ENCODE measurements around the gene LRRC14B.
"Not testable (repeated sequence)": the region's sequence is repeated elsewhere in the genome, so short reads cannot be mapped to it uniquely, and the experiment has no call there.

Gene LRRC14B

DNA sequence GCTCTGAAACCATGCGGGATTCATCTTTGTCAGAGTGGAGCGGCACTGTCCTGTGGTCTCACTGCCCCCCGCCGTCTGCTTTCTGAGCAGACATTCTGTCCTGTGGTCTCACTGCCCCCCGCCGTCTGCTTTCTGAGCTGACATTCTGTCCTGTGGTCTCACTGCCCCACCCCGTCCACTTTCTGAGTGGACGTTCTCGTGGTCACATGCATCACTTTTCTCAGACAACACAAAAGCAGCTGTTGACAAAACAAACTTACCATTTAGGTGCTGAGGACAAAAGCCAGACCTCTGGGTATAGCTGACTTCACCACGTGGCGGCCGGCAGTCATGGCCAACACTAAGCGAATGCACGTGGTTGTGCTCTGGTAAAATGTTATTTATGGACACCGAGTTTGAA, 2.8 kb downstream of the LRRC14B start:
- ATAC-seq = no peak

DNA sequence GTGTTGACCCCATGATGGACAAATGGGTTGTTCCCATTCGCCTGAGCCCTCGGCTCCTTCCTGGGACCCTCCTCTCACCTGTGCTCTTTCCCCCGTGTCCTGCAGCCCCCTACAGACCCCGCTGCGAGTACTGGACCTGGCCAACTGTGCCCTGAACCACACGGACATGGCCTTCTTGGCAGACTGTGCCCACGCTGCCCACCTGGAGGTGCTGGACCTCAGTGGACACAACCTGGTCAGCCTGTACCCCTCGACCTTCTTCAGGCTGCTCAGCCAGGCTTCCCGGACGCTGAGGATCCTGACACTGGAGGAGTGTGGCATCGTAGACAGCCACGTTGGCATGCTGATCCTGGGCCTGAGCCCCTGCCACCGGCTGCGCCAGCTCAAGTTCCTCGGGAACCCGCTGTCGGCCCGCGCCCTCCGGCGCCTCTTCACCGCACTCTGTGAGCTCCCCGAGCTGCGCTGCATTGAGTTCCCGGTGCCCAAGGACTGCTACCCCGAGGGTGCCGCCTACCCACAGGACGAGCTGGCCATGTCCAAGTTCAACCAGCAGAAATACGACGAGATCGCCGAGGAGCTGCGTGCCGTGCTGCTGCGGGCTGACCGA, 3.4 kb downstream of the LRRC14B start:
- no peak for ATAC-seq

DNA sequence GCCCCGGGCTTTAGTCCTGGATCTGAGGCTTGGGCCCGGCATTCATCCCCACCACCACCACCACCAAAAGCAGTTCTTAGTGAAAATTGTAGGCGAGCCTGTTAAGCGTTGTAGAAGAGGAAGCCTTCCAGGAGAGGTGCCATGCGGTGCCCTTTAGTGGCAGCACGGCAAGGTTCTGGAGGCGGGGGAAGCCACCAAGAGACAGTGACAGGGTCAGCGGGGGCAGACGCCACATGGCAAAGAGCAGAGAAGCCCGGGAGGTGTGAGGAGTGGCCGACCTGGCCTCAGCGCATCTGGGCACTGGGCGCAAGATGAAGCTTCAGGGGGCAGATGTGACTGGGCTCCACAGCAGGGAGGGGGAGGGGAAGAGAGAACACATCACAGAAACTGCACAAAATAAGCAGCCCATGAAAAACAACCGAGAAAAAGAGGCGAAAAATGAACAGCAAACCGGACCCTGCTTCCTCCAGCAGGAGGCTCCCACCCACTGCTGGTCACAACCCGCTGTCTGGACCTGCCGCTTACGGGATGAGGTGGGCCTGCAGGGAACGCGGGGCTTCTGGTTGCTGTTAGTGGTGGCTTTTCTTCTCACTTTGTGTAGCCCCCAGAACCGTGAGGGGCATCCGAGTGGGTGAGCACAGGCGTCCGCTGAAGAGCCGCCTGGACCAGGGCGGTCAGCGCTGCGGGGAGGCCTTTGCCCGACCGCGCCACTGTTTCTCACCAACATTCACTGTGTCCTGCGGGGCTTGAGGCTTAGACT, 4.3 kb downstream of the LRRC14B start:
- no peak for ATAC-seq

DNA sequence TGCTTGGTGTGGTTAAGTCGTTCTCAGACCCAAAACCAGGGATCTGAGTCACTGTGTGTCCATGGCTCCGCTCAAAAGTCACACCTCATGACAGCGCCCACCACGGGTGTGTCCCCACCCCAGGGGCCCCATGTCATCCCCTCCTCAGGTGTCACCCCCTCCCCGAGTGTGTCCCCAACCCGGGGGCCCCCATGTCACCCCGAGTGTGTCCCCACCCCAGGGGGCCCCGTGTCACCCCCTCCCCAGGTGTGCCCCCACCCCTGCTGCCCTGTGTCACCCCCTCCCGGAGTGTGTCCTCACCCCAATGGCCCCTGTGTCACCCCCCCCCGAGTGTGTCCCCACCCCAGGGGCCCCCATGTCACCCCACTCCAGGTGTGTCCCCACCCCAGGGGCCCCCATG, 5.1 kb downstream of the LRRC14B start:
- no peak for ATAC-seq

DNA sequence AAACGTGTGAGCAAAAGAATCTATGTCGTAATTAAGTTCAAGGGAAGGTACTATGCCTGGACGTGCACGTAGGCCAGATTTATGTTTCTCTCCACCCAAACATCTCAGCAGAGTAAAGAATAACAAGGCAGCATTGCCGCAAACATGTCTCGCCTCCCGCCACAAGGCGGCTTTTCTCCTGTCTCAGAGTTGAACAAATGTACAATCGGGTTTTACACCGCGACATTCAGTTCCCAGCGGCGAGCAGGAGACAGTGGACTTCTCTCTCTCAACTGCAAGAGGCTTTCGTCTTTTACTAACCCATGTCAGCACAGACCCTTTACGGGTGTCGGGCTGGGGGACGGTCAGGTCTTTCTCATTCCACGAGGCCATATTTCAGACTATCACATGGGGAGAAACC, 5.7 kb downstream of the LRRC14B start:
- not testable (repeated sequence) for ATAC-seq

DNA sequence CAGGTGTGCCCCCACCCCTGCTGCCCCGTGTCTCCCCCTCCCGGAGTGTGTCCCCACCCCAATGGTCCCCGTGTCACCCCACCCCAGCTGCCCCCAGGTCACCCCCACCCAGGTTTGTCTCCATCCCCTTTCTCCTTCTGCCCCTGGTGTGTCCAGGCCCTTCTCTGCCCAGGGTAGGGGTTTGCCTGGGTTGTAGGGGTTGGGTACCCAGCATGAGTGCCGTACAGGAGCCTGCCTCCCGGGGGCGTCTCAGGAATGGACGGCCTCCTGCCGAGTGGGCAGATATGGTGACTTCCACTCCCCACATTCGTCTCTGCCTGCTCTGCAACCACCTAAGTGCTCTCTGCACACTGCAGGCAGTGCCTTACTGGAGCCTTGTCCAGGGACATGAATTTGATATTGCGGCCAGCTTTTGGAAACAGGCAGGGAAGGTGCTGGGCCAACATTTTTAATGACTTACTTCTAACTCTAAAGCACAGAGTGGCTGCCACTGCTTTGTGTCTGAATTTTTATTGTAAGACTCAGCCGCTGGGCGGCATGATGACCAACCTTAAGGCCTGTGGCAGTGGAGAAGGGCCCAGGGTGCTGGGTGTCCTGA, 6.7 kb downstream of the LRRC14B start:
- ATAC-seq = no peak

DNA sequence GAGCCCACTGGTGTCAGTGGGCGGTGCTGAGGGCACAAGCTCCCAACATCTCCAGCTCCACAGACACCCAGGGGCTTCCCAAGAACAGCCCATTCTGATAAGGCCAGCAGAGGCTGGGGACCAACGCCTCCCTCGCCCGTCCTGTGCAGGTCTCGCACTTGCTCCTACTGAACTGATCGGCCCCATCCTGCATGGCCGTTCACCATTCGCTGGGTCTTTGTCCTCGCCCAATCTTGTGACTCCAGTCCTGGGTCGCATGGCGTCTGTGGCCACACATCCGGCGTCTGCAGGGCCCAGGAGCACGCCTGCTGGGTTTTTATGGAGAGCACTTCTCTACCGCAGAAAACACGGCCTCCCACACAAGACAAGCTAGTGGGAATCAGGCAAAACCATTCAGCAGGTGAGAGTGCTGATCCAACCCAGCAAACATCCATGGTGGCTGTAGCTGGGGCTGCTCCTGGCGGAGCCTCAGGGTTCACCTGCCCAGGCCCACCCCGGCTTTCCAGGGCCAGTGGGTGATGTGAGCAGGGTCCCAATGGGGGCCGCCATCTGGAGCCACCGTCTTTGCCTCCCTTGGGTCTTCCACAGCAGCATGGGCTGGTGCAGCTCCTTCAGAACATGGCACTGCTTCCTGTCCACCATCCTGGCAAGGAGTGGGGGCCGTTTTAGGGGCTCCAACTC, 7.4 kb downstream of the LRRC14B start:
- ATAC-seq = no peak

DNA sequence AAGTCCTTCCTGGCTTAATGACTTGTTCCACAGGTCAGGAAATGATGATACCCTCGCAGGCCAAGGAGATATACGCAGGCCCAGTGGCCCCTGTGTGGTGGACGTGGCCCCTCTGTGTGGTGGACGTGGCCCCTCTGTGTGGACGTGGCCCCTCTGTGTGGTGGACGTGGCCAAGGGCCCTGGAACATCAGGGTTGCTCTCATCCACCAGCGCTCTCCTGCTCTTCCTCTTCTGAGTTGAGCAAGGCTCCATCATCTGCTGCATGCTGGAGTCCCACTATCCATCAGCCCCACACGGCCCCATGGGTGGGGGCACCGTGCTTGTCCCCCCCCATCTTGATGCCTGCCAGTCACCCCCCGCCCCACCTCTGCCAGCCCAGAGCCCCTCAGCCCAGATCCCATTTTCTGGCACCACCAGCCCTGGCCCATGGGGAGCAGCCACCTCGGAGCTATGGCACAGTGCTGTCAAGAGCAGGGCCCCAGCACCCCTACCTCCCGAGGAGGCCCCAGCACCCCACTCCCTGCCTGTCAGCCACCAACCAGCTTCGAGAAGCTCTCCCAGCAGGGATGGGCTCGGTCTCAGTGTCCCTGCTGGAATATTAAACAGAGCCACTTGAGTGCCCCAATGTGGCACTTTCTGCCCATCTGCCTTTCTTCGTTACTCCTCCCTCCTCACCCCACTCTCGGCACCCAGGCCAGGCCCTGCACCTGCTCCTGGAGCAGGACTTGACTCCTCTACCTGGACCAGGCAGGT, 8.1 kb downstream of the LRRC14B start:
- no peak for ATAC-seq

DNA sequence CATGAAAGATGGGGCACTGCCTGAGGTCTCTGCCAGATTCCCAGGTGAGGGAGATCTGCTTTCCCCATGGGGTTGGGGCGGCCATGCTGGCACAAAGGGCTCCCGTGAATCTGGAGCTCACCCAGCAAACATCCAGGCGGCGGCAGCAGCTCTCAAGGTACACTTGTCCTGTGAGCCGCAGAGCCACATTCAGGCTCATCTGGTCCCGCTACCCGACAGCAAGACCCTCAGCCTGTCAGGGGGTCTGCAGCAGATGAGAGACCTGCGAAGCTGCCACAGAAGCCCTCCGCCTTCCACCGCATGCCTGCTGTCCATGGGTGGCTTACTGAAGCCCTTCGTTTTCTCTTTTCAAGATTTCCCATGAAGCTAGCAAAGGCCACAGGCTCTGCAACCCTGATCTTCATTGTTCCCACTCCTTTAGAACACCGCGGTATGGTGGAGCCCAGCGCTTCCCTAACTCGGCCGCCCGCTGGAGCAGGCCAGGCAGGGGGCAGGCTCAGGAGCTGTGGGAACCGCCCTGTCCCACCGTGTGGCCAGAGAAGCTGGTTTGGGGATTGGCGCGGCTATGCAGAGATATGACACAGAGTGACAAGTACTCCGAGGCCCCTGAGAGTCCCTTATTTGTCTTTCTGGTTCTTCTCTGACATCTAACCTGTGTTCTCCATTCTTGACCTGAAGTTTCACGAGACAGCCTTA, 8.8 kb downstream of the LRRC14B start:
- no peak for ATAC-seq

DNA sequence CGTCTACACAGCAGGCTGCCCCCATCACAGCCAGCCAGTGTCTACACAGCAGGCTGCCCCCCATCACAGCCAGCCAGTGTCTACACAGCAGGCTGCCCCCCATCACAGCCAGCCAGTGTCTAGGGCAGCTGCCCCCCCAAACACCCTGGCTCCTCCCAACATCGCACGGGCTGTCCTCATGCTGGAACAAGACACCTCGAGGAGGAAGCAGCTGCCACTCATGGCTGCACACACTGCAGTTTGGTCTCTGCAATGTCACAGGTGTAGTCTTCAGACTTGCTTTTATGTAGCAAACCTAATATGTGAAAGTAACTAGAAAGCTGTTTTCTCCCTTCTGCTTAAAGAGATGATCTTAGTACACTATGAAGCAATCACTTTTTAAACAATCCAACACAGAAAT, 9.7 kb downstream of the LRRC14B start:
- no peak for ATAC-seq

DNA sequence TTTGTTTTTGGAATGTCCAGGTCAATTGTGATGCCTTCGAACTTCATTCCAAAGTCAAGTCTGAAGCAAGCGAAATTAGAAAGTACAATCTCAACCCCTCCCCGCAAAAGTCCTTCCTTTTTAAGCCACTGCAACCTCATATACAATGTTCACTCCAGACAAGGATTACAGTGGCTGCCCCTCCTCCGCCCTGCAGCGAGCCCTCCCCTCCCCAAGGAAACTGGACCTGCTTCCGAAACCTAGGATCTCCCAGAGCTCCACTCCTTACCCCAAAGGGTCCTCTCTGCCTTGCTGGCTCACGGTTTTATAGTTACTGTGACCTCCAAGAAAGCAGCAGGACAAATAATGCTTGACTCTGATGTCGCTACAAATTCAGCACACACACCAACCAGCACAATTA, 10.4 kb downstream of the LRRC14B start:
- ATAC-seq = no peak

DNA sequence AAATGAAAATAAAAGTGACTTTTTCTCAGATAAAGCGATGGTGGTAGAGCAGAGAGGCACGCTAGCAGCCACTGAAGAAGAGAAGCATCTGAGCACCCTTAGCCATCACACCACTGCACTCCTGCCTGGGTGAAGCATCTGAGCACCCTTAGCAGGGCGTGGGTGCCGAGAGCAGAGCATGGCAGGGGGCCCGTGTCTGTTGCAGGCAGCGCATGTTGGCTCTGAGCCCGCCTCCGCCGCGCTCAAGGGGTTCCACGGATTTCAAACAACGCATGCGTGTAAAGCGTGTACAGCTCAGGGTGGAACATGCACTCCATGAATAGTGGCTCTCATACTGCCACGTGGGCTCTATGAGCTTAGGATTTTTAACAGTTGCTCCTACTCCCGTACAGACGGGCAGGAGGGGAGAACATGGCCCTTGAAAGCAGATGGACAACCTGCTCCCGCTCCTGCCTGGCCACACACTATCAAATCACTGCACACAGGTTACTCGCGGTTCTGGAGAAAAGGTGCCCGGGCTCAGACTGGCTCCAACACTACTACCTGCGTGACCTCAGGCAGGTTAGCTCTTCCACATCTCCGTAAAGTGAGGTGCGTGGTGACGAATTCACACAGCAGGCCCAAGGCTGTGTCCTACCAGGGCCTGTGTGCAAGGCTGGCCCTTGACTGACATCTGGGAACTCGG, 12.1 kb downstream of the LRRC14B start:
- no peak for ATAC-seq

DNA sequence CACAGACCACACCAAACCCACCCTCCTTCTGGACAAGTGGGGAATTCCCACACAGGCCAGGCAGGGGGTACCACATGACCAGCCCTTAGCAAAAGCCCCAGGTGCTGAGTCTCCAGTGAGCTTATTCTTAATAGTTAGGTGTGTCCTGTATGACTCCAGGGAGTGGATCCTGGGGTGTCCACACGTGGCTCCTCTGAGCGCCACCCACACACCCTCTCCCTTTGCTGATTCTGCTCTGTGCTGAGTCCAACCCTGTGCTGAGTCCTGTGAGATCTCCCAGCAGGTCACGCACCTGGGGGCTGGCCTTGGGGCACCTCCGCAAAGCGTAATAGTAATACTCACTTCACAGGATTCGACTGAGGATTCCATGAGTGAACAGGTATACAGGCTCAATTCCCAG, 12.7 kb downstream of the LRRC14B start:
- ATAC-seq = no peak

DNA sequence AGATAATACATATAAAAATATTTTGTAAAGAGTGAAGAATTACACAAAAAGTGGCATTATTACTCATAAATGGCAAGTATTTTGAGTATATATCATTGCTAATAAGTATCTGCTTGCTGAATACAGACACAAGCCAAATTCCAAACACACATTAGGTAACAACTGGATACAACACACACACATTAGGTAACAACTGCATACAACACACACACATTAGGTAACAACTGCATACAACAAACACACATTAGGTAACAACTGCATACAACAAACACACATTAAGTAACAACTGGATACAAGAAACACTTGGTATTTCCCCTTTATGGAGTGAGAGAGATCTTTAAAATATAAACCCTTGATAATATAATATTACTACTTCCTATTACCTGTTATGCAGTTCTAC, 13.2 kb downstream of the LRRC14B start:
- no peak for ATAC-seq

DNA sequence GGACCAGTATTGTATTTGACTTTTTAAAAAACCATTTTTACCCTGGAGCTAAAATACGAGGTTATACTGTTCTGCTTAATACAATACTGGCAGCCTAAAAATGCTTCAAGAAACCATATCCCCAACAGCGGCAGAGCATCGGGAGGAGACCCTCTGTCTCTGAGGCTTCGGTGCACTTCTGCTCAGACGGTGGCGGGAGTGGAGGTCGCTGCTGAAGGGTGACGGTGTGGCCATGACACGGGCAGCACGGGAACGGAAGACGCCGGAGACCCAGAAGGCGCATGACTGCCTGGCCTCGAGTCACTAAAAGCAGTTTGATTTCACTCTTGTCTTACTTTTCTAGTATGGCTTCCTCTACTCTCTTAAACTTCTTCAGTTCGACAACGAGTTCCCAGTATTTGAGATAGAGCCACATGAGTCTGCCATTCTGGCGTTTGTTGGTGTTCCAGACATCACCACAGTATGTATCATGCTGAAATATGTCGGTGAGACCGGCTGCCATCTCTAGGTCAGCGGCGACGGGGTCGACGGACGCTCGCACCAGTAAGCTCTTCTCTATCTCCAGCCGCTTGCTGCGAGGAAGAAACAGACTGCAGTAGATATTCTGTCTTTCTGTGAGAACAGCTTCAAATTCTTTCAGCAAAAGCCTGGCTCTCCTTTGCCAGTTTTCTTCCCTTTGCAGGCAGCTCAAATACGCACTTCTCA, 13.8 kb downstream of the LRRC14B start:
- ATAC-seq = no peak

DNA sequence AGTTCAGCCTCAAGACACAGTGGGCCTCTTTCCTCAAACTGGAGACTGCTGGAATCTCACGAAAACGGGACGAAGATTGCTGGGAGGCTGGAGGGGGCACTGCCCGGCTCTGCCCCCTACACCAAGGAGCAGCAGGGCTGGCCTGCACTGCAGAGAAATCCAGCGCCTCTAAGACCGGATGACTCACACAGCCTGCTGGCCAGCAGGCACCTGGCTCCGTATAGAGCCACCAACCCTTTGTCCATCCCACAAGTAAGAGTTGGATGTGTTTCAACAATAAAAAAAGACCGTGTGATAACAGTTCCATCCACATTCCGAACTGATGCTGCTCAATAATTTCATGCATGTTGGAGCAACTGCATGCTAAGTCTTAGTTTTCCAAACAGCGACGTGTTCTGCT, 15.1 kb downstream of the LRRC14B start:
- ATAC-seq = no peak

DNA sequence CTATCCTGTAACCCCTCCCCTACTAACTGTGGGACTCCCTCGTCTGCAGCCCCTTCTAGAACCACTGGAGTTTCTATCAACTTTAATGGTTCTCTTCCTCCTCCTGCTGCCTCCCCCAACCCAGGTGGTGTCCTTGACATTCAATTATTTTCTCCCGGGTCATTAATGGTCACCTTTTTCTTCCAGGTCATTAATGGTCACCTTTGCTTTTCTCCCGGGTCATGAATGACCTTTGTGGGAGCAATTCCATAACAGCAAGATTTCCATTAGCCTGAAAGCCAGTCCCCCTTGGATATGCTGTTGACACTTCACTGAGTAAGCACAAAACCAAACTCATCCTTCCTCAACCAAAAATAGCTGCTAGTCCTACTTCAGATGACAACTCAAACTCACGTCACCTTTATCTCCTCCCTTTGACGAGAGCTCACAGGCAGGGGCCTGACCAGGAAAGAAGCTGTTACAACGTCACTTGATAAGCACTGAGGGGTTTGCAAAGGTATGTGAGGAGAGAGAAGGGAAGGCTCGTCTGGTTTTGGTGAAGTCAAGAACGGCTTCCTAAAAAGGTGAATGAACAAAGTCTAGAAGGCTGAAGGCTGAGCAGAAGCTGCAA, 15.7 kb downstream of the LRRC14B start:
- no peak for ATAC-seq

DNA sequence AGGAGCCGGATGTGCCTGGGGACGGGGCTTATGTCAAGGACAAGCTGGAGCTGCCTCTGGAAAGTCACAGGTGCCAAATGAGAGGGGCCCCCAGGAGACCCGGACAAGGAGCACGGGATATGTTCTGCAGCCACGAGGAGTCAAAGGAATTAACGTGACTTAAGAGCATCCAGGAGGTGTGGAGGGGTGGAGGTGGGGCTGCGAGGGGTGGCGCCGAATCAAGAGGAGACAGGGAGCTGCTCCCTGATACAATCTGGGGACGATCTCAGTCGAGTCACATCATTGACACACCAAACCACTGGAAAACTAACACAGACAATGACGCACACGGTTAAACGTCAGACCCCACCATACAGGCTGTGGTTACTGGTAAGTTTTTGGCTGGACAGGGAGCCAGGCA, 16.3 kb downstream of the LRRC14B start:
- no peak for ATAC-seq

DNA sequence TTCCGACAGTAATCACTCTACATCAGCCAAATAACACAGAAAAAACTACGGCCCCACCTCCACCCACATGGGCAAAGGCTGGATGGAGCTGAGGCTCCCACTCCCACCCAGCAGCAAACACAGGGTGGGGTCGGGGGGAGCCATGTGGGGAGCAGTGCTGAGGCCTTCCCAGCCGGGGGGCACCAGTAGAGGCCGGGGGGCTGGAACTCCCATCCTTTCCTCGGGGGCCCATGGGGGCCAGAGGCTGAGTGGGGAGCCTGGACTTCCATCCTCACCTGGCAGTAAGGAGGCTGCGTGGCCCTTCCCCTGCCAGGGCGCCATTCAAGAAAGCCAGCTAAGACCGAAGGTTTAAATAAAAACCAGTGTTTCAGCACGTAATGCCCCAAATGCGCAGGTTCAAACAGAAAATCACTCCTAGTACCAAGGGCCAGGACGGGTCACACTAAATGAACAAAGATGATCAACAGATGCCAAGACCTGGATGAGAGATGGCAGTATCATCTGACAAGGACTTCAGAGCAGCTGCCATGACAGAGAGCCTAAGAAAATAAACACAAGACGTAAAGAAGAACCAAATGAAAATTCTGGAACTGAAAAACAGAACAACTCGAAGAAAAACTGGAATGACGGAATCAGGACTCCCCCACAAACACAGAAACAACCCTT, 17.3 kb downstream of the LRRC14B start:
- ATAC-seq = no peak

DNA sequence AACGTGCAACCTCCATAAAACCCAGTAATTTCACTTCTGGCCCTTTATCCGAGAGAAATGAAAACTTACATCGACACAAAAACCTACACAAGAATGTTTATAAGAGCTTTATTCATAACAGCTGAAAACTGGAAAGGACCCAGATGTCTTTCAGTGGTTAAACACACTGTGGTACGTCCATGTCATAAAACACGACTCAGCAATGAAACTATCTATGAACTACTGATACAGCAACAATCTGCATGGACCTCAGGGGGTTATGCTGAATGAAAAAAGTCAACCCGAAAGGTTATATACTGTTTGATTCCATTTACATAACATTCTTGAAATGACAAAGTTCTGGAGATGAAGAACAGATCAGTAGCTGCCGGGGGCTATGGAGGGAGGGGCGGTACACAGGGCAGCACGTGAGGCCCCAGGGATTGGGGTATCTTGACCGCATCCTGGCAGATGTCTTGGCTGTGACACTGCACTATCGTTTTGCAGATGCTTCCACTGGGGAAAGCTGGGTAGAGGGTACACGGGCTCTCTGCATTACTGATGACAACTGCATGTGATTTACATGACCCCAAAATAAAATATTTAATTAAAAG, 22.6 kb downstream of the LRRC14B start:
- no peak for ATAC-seq
